K562 (cell line): ENCODE results near the gene C10orf71. TPM values are rescaled to one million over a fixed set of nuclear protein-coding genes. Genes with fewer than 3 reads are reported as not detected.

ENCODE experiments used
- CHD2 ChIP-seq: IDR thresholded peaks from 2 replicates; pipeline ENCODE4 v1.6.1; 2011; ENCODE audit warnings: low read depth, low read length
- HCFC1 ChIP-seq: IDR thresholded peaks from 2 replicates; pipeline ENCODE4 v1.6.1; 2012; ENCODE audit warnings: low read depth, low read length, improper control_type of control experiment
- HDGF ChIP-seq: fragments of 450-650 bp; IDR thresholded peaks from 2 replicates; pipeline ENCODE4 v1.6.1; 2016
- HNRNPLL ChIP-seq: fragments of 200-400 bp; formaldehyde crosslinking; IDR thresholded peaks from 2 replicates; pipeline ENCODE4 v1.6.1; 2017; ENCODE audit warnings: low read length, low read depth, mild to moderate bottlenecking; ENCODE audit not compliant: poor library complexity, severe bottlenecking
- MGA ChIP-seq: fragments of 450-650 bp; IDR thresholded peaks from 2 replicates; pipeline ENCODE4 v1.6.1; 2016; ENCODE audit warnings: mild to moderate bottlenecking, moderate library complexity
- POLR2A ChIP-seq: fragments of 450-650 bp; conservative IDR thresholded peaks from 2 replicates; pipeline ENCODE4 v1.6.1; 2016
- TGIF2 ChIP-seq: sonication (generic); formaldehyde crosslinking; IDR thresholded peaks from 2 replicates; pipeline ENCODE4 v1.8.1; 2022; ENCODE audit warnings: mild to moderate bottlenecking, missing genetic modification reagents, moderate library complexity
- ZNF644 ChIP-seq: fragments of 200-800 bp; sonication (Bioruptor generic); IDR thresholded peaks from 2 replicates; pipeline ENCODE4 v1.6.1; 2016; ENCODE audit warnings: low read depth, missing genetic modification characterization, missing compliant biosample characterization
- polyA plus RNA-seq, 8 experiments: library from polyadenylated mRNA; depleted of rRNA in 4 of 8; stranded (reverse) in 5 of 8; unstranded in 3 of 8; fragments of >200 nt; fragmentation: Nextera tagmentation in 2 of 8; fragmentation: Illumina TruSeq in 1 of 8; extraction: Ambion mirVana in 2 of 8; extraction: Trizol in 1 of 8; gene quantifications; 2 replicates each; pipeline versions ENCODE4 v1.2.1 to v1.2.3, GENCODE V29; 2011 to 2014; ENCODE audit warnings: inconsistent platforms in 1 of 8, missing spikeins in 1 of 8
- total RNA-seq, 7 experiments: library from RNA; depleted of rRNA in 6 of 7; stranded (reverse); fragments of >200 nt in 6 of 7; fragmentation: Illumina TruSeq in 2 of 7; extraction: Trizol in 2 of 7; gene quantifications; 2 replicates each; pipeline versions ENCODE4 v1.2.1 to v1.2.3, GENCODE V29; 2011 to 2021; ENCODE audit warnings: low replicate concordance in 1 of 7

Gene C10orf71
- total and polyA plus RNA-seq, 9 of the 15 experiments (the other 6 are each of a cell fraction or from before 2014, with no cell fraction given): 0.06 to 4.5 (median 1.3) TPM

- no peak for TF ChIP-seq MGA
- TF ChIP-seq HDGF: no peak
- peak; percentile 68; the same call in 1 of the 2 replicates for TF ChIP-seq ZNF644
- no peak for TF ChIP-seq POLR2A
- no peak for TF ChIP-seq HCFC1
- TF ChIP-seq HNRNPLL: no peak
- TF ChIP-seq TGIF2: no peak
- TF ChIP-seq CHD2: no peak
Observed at GRCh38 chr10:49257154-49257553, 41.8 kb upstream of the C10orf71 start (continued).
